ENCODE data around the gene ECE2.

DNA sequence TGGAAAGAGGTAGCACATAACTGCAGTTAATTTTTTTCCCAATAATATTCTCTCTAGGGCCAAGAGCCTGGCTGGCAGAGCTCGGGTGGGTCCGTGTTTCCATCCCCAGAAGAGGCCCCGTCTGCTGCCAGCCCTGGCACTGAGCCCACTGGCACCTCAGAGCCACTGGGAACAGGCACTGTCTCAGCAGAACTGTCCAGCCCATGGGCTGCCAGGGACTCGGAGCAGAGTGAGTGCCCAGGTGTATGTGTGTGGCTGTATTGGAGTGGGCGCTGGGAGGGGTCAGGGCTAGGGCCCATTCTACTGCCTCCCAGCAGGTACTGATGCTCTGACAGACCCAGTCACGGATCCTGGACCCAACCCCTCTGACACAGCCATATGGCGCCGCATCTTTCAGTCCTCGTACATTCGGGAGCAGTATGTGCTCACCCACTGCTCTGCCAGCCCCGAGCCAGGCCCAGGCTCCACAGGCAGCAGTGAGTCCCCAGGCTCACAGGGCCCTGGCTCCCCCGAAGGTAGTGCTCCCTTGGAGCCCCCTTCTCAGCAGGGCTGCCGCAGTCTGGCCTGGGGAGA is 37.5 kb upstream of the ECE2 start:
- TF ChIP-seq, protein P1, sequence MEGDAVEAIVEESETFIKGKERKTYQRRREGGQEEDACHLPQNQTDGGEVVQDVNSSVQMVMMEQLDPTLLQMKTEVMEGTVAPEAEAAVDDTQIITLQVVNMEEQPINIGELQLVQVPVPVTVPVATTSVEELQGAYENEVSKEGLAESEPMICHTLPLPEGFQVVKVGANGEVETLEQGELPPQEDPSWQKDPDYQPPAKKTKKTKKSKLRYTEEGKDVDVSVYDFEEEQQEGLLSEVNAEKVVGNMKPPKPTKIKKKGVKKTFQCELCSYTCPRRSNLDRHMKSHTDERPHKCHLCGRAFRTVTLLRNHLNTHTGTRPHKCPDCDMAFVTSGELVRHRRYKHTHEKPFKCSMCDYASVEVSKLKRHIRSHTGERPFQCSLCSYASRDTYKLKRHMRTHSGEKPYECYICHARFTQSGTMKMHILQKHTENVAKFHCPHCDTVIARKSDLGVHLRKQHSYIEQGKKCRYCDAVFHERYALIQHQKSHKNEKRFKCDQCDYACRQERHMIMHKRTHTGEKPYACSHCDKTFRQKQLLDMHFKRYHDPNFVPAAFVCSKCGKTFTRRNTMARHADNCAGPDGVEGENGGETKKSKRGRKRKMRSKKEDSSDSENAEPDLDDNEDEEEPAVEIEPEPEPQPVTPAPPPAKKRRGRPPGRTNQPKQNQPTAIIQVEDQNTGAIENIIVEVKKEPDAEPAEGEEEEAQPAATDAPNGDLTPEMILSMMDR (IDR thresholded peaks at IDR 0.05): no peak
- TF ChIP-seq EP300 (IDR thresholded peaks at IDR 0.05) (no peak), POLR2A (IDR thresholded peaks at IDR 0.05) (no peak)

All from tibial nerve (tissue), 4 donors.